Adrenal gland (tissue), 12 donors: ENCODE results near the gene MTIF2. TPM values are rescaled to one million over a fixed set of nuclear protein-coding genes. Genes with fewer than 3 reads are reported as not detected.
"Not testable (repeated sequence)": the region's sequence is repeated elsewhere in the genome, so short reads cannot be mapped to it uniquely, and the experiment has no call there.

ENCODE experiments used
- DNase-seq, 7 donors: peaks; one replicate each; pipeline ENCODE4 v3.0.0-alpha.2; 2019 to 2020
- H3K27ac ChIP-seq, 5 donors: fragments of 200-600 bp; sonication (generic) in 4 of 5; 1 replicate in 3 of 5; 2 replicates in 2 of 5; pipeline versions ENCODE4 v1.5.1 to v1.8.0; 2016 to 2020; ENCODE audit warnings: mild to moderate bottlenecking in 1 of 5
- H3K27me3 ChIP-seq: fragments of 200-600 bp; 2 replicates; pipeline ENCODE4 v1.8.0; 2021
- H3K36me3 ChIP-seq, 2 donors: fragments of 200-600 bp; replicated peaks in 1 of 2; 1 replicate in 1 of 2; 2 replicates in 1 of 2; pipeline versions ENCODE4 v1.5.1 to v1.8.0; 2018 to 2022
- H3K4me1 ChIP-seq, 2 donors: fragments of 200-600 bp; replicated peaks in 1 of 2; 1 replicate in 1 of 2; 2 replicates in 1 of 2; pipeline versions ENCODE4 v1.5.1 to v1.8.0; 2018 to 2021
- H3K4me3 ChIP-seq, 4 donors: fragments of 200-600 bp; sonication (generic) in 3 of 4; one replicate each; pipeline ENCODE4 v1.5.1; 2016 to 2018
- H3K9me3 ChIP-seq, 3 donors: fragments of 200-600 bp; sonication (generic) in 1 of 3; replicated peaks in 1 of 3; 1 replicate in 2 of 3; 2 replicates in 1 of 3; pipeline versions ENCODE4 v1.5.1 to v1.8.0; 2016 to 2021
- CTCF ChIP-seq, 6 experiments: fragments of 450-650 bp in 4 of 6; fragments of 200-600 bp in 2 of 6; sonication (generic) in 1 of 6; IDR thresholded peaks; 1 replicate in 5 of 6; 2 replicates in 1 of 6; pipeline versions ENCODE4 v1.5.1 to v1.8.0; 2016 to 2021; ENCODE audit warnings: antibody characterized with exemption in 6 of 6, mild to moderate bottlenecking in 2 of 6, moderate library complexity in 1 of 6
- POLR2A ChIP-seq, 2 donors: fragments of 450-650 bp; IDR thresholded peaks; one replicate each; pipeline ENCODE4 v1.6.1; 2017; ENCODE audit warnings: antibody characterized with exemption in 2 of 2, mild to moderate bottlenecking in 2 of 2, moderate library complexity in 1 of 2
- WGBS, 4 donors: extraction: QIAGEN DNeasy Blood & Tissue Kit in 2 of 4; methylation state at CpG; one replicate each; pipeline versions ENCODE4 v1.1.5 to v1.1.7; 2013 to 2017; 5-methylcytosine and 5-hydroxymethylcytosine counted together
- intact Hi-C, 2 donors: fragments of 100-400 bp; cut with DNase I; formaldehyde crosslinking; loops; one replicate each; pipeline versions ENCODE4 v1.14.1 to v1.15.0; 2022 to 2023
- polyA plus RNA-seq, 3 donors: library from polyadenylated mRNA; stranded (reverse); fragments of 200-250 nt in 2 of 3; fragments of 350-450 nt in 1 of 3; fragmentation: Illumina TruSeq in 1 of 3; extraction: RNeasy Lipid Tissue Mini Kit (QIAGEN cat#74804) in 1 of 3; gene quantifications; one replicate each; pipeline ENCODE4 v1.2.3, GENCODE V29; 2013 to 2014
- total RNA-seq, 9 donors: library from RNA; depleted of rRNA in 4 of 9; stranded (reverse); fragments of >200 nt in 4 of 9; fragments of 120-200 nt in 1 of 9; fragmentation: NEBNext Ultra II Directional in 1 of 9; extraction: Animal tissue kit (Norgen Biotek cat#: 25700) in 1 of 9; gene quantifications; one replicate each; pipeline versions ENCODE4 v1.1.0 to v1.2.4, GENCODE V29; 2013 to 2023
- donor health status: healthy with polysubstance abuse.
- donor health status: Bipolar disorder and iron deficiency.
- donor health status: DM: yes; HTN: yes; CAD: no.
- donor health status: DM: no; HTN: no; CAD: no.
- donor health status: DM: no; HTN: no; CAD: no.
- donor health status: DM: yes; HTN: yes; CAD: no.

The MTIF2 gene
- total and polyA plus RNA-seq, 12 donors, result 18.2 to 47.4 (median 29.5) TPM

GRCh38 chr2:55229221-55229620 lies 39.8 kb downstream of the MTIF2 start:
- 71 to 84% (median 73%) methylated on average over 2 of the region's 2 CpGs for WGBS, 4 donors
- TF ChIP-seq POLR2A (IDR thresholded peaks at IDR 0.05) (no peak), CTCF (IDR thresholded peaks at IDR 0.05) (no peak)

GRCh38 chr2:55228226-55228563 lies 40.8 kb downstream of the MTIF2 start:
- TF ChIP-seq POLR2A (IDR thresholded peaks at IDR 0.05) (no peak), CTCF (IDR thresholded peaks at IDR 0.05) (no peak)
- no peak for DNase-seq
- Histone ChIP-seq H3K36me3 (no peaks in the 10 kb centered on the region), H3K9me3 (no peaks in the 10 kb centered on the region), H3K27ac (peak overlapping the region in 2 of 5 donors; percentile 10 to 72), H3K4me1 (peaks cover 4 to 8% of the 10 kb centered on the region in 2 donors), H3K27me3 (no peaks in the 10 kb centered on the region), H3K4me3 (no peak overlapping the region)
- intact Hi-C loops, result no loop called here

More at GRCh38 chr2:55229221-55229620, 39.8 kb downstream of the MTIF2 start:
- no peak overlapping the region for H3K4me3 ChIP-seq
- intact Hi-C loops, result no loop called here
- peak overlapping the region in 1 of 5 donors; percentile 36 for H3K27ac ChIP-seq
- no peaks in the 10 kb centered on the region for H3K27me3 ChIP-seq
- H3K36me3 ChIP-seq, result peaks cover 0 to 6% of the 10 kb centered on the region in 2 donors
- no peak for DNase-seq
- H3K4me1 ChIP-seq, result peaks cover 9 to 17% of the 10 kb centered on the region in 2 donors
- H3K9me3 ChIP-seq, result no peaks in the 10 kb centered on the region

- H3K36me3 ChIP-seq, H3K4me3 ChIP-seq, intact Hi-C loops, H3K9me3 ChIP-seq, H3K27me3 ChIP-seq, DNase-seq: not testable (repeated sequence)
- Histone ChIP-seq H3K27ac (peak overlapping the region in 2 of 5 donors; percentile 10 to 72), H3K4me1 (peaks cover 4 to 14% of the 10 kb centered on the region in 2 donors)
- WGBS, 4 donors, result 71 to 81% (median 74%) methylated on average over 7 of the region's 7 CpGs
These were observed 41.4 kb downstream of the MTIF2 start for GRCh38 chr2:55227437-55228225.

- peak overlapping the region in 1 of 5 donors; percentile 92 for H3K27ac ChIP-seq
- DNase-seq, result no peak
- peaks cover 4 to 12% of the 10 kb centered on the region in 2 donors for H3K4me1 ChIP-seq
- no peak overlapping the region for H3K4me3 ChIP-seq
- TF ChIP-seq POLR2A (IDR thresholded peaks at IDR 0.05), result no peak
- TF ChIP-seq CTCF (IDR thresholded peaks at IDR 0.05), result no peak
- no peaks in the 10 kb centered on the region for H3K9me3 ChIP-seq
- no peaks in the 10 kb centered on the region for H3K36me3 ChIP-seq
- WGBS, 4 donors, result 69 to 85% (median 76%) methylated on average over 14 to 19 of the region's 19 CpGs
- intact Hi-C loops, result no loop called here
- no peaks in the 10 kb centered on the region for H3K27me3 ChIP-seq
These were observed 43.5 kb downstream of the MTIF2 start for GRCh38 chr2:55225481-55226020.
